Measurements from ENCODE around the gene HECTD4.
"Not testable (repeated sequence)": the region's sequence is repeated elsewhere in the genome, so short reads cannot be mapped to it uniquely, and the experiment has no call there.

The HECTD4 gene

DNA sequence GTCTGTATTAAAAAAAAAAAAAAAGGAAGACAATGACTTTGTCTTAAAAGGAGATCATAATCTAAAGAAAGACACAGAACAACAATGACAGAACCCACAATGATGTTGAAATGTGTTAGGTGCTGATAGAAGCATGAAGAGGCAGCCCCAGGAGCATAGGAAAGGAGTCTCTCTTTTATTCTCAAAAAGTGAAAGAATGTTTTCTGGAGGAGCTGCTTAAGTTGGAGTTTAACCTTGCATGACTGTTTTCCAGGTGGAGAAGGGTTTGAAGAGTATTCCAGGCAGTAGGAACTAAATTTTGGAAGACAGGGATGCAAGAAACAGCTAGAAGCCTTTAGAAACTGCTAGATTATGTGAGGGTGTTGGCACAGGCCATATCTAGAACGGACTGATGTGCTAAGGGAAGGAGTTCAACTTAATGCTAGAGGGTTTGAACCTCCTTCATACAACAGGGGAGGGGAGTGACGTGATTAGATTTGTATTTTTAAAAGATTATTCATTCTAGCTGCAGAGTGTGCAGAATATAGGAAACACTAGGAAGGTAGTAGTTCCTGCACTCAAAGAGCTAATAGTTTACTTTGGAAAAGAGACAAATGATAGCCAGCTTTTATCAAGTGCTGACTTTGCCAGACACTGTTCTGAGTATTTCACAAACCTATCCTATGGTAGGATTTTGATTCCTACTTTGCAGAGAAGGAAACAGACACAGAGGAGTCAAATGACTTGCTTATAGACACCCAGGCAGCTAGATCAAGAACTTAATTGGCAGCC is 31.8 kb upstream of the HECTD4 start:
- H3K4me1 Mint-ChIP-seq (ENCODE audit: low read depth) = peaks cover 11% of the 10 kb centered on the region
- intact Hi-C loops (cut with micrococcal nuclease) = no loop called here
- H3K27ac Mint-ChIP-seq = no peak overlapping the region
- H3K4me3 Mint-ChIP-seq = no peak overlapping the region
- H3K27me3 Mint-ChIP-seq = no peaks in the 10 kb centered on the region
- H3K9me3 Mint-ChIP-seq = no peaks in the 10 kb centered on the region
- peaks cover 12% of the 10 kb centered on the region for H3K36me3 Mint-ChIP-seq (ENCODE audit: low read depth)

GRCh38 chr12:112409906-112410244 is 27.6 kb upstream of the HECTD4 start:
- intact Hi-C loops (cut with micrococcal nuclease) = no loop called here
- Mint-ChIP-seq H3K36me3 (ENCODE audit: low read depth) (peaks cover 47% of the 10 kb centered on the region), H3K4me3 (no peak overlapping the region)

GRCh38 chr12:112409064-112409905 is 27.1 kb upstream of the HECTD4 start, which contains the start of gene RPL6:
Gene RPL6 (minus strand): TSS chr12:112409605. CDS start chr12:112408656, 949 bp downstream.
- Mint-ChIP-seq H3K9me3 (no peaks in the 10 kb centered on the region), H3K4me3 (peak within 1 kb of the TSS; percentile 99), H3K4me1 (ENCODE audit: low read depth) (peaks cover 31% of the 10 kb centered on the region), H3K36me3 (ENCODE audit: low read depth) (peaks cover 53% of the 10 kb centered on the region), H3K27me3 (no peaks in the 10 kb centered on the region), H3K27ac (peak within 1 kb of the TSS; percentile 98)
- intact Hi-C loops (cut with micrococcal nuclease) = no loop called here

More at GRCh38 chr12:112409906-112410244, 27.6 kb upstream of the HECTD4 start:
- Mint-ChIP-seq H3K9me3 (no peaks in the 10 kb centered on the region), H3K27ac (peak overlapping the region; percentile 98), H3K4me1 (ENCODE audit: low read depth) (peaks cover 31% of the 10 kb centered on the region), H3K27me3 (no peaks in the 10 kb centered on the region)

DNA sequence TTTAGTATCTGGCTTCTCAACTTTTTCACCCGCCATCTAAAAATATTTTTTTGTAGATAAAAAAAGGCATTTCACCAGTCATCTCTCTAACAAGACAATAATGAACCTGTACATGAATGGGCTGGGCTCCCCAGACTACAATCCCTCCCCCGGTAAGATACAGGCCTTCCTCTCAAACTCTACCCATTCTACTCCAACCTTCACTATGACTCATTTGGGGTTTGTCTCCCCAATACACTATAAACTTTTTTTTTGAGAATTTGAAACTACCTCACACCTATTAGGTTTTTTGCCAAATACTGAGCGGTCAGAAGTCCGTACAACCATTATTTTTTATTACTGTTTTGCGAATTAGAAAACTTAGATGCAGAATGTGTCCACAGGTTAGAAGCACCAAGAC is 26.4 kb upstream of the HECTD4 start:
- Mint-ChIP-seq H3K4me3 (peak overlapping the region; percentile 99), H3K9me3 (no peaks in the 10 kb centered on the region), H3K4me1 (ENCODE audit: low read depth) (peaks cover 31% of the 10 kb centered on the region), H3K27me3 (no peaks in the 10 kb centered on the region), H3K27ac (peak overlapping the region; percentile 98), H3K36me3 (ENCODE audit: low read depth) (peaks cover 56% of the 10 kb centered on the region)
- intact Hi-C loops (cut with micrococcal nuclease) = no loop called here

DNA sequence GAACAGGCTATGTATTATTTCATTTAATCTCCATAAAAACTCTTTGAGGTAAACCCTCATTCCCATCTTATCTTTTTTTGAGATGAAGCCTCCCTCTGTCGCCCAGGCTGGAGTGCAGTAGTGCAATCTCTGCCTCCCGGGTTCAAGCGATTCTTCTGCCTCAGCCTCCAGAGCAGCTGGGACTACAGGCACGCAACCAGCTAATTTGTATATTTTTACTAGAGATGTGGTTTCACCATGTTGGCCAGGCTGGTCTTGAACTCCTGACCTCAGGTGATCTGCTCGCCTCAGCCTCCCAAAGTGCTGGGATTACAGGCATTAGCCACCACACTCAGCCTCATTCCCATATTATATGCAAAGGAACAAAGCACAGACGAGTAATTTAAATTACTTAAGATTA is 25.5 kb upstream of the HECTD4 start:
- intact Hi-C loops (cut with micrococcal nuclease); H3K9me3 Mint-ChIP-seq; H3K27ac Mint-ChIP-seq; H3K27me3 Mint-ChIP-seq: not testable (repeated sequence)
- Mint-ChIP-seq H3K4me3 (peak overlapping the region; percentile 20), H3K36me3 (ENCODE audit: low read depth) (peaks cover 56% of the 10 kb centered on the region), H3K4me1 (ENCODE audit: low read depth) (peaks cover 31% of the 10 kb centered on the region)

DNA sequence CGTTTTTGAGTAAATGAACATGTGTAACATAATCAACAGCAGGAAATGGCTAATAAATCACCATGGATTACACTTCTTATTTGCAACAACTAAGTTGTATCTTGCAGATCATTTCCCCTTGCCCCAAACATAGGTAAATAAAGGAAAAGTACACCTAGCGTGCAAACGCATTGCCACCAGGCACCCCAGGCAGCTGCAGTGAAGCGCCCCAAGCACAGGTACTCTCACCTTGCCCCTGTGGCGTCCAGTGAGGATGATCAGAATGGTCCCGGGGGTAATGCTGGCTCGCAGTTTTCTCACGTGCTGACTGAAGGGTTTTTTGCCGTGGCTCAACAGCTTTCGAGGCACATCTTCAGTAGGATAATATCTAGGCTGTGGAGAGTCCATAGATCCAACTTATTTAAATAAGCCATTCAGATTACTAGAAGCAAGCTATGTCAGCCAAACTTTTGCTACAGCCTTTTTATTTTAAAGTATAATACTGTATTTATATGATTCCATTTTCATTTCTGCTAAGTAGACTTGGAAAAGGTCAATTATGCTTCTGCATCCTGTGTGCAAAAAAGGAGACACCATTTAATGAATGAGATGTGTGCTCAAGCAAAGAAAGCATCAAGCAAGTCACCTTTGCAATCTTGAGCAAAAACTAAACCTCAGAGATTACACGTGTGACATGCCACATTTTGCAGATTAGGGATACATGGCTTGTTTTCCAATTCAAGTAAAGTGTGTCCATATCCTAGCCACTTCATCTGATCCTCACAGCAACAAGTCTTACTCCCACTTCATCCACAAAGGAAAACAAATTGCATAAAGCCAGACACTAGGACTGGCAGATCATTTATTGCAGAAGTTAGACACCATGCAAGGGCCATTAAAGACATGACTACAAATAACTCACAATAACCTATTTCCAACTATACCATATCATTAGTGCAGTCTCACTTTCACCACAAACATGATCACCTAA is 24.6 kb upstream of the HECTD4 start:
- Mint-ChIP-seq H3K4me3 (no peak overlapping the region), H3K4me1 (ENCODE audit: low read depth) (peaks cover 31% of the 10 kb centered on the region), H3K9me3 (no peaks in the 10 kb centered on the region), H3K27me3 (no peaks in the 10 kb centered on the region), H3K27ac (no peak overlapping the region), H3K36me3 (ENCODE audit: low read depth) (peaks cover 56% of the 10 kb centered on the region)
- intact Hi-C loops (cut with micrococcal nuclease) = no loop called here

GRCh38 chr12:112401903-112402498 is 19.8 kb upstream of the HECTD4 start:
- H3K27ac Mint-ChIP-seq = no peak overlapping the region
- H3K27me3 Mint-ChIP-seq = no peaks in the 10 kb centered on the region
- H3K9me3 Mint-ChIP-seq = no peaks in the 10 kb centered on the region
- peaks cover 30% of the 10 kb centered on the region for H3K36me3 Mint-ChIP-seq (ENCODE audit: low read depth)
- intact Hi-C loops (cut with micrococcal nuclease) = no loop called here
- peaks cover 7% of the 10 kb centered on the region for H3K4me1 Mint-ChIP-seq (ENCODE audit: low read depth)
- H3K4me3 Mint-ChIP-seq = no peak overlapping the region

DNA sequence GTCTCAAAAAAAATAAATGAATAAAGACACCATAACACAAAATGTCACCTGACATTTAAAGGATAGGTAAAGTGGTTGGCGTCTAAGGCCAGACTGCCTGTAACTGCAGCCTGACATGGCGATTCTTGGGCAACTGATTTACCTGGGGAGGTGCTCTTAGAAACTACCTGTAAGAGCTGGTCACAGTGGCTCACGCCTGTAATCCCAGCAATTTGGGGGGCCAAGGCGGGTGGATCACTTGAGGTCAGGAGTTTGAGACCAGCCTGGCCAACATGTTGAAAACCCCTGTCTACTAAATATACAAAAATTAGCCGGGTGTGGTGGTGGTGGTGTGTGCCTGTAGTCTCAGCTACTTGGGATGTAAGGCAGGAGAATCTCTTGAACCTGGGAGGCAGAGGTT is 18.8 kb upstream of the HECTD4 start:
- no peaks in the 10 kb centered on the region for H3K9me3 Mint-ChIP-seq
- no peak overlapping the region for H3K27ac Mint-ChIP-seq
- intact Hi-C loops (cut with micrococcal nuclease) = no loop called here
- H3K27me3 Mint-ChIP-seq = peaks cover 3% of the 10 kb centered on the region
- peaks cover 6% of the 10 kb centered on the region for H3K4me1 Mint-ChIP-seq (ENCODE audit: low read depth)
- no peak overlapping the region for H3K4me3 Mint-ChIP-seq
- H3K36me3 Mint-ChIP-seq (ENCODE audit: low read depth) = peaks cover 21% of the 10 kb centered on the region

DNA sequence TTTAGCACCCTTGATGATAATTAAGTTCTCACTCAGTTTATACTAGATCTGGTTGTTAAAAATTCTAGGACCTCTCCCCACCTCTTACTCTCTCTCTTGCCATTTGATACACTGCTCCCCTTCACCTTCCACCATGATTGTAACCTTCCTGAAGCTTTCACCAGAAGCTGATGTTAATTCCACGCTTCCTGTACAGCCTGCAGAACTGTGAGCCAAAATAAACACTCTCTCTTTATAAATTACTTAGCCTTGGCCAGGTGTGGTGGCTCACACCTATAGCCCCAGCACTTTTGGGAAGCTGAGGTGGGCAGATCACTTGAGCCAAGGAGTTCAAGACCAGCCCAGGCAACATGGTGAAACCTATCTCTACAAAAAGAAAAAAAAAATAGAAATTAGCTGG is 11.1 kb upstream of the HECTD4 start:
- Mint-ChIP-seq H3K36me3 (ENCODE audit: low read depth) (no peaks in the 10 kb centered on the region), H3K27ac (no peak overlapping the region), H3K4me1 (ENCODE audit: low read depth) (no peaks in the 10 kb centered on the region), H3K4me3 (no peak overlapping the region), H3K27me3 (peaks cover 13% of the 10 kb centered on the region), H3K9me3 (no peaks in the 10 kb centered on the region)
- intact Hi-C loops (cut with micrococcal nuclease) = no loop called here

DNA sequence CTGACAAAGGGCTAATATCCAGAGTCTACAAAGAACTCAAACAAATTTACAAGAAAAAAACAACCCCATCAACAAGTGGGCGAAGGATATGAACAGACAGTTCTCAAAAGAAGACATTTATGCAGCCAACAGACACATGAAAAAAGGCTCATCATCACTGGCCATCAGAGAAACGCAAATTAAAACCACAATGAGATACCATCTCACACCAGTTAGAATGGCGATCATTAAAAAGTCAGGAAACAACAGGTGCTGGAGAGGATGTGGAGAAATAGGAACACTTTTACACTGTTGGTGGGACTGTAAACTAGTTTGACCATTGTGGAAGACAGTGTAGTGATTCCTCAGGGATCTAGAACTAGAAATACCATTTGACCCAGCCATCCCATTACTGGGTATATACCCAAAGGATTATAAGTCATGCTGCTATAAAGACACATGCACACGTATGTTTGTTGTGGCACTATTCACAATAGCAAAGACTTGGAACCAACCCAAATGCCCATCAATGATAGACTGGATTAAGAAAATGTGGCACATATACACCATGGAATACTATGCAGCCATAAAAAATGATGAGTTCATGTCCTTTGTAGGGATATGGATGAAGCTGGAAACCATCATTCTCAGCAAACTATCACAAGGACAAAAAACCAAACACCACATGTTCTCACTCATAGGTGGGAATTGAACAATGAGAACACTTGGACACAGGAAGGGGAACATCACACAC is 7.9 kb upstream of the HECTD4 start:
- Mint-ChIP-seq H3K27me3 (peaks cover 11% of the 10 kb centered on the region), H3K4me1 (ENCODE audit: low read depth) (peaks cover 14% of the 10 kb centered on the region)
- not testable (repeated sequence) for H3K4me3 Mint-ChIP-seq; H3K27ac Mint-ChIP-seq; H3K36me3 Mint-ChIP-seq (ENCODE audit: low read depth); H3K9me3 Mint-ChIP-seq
- intact Hi-C loops (cut with micrococcal nuclease) = loop anchor here (10.0 kb wide), 2 partner anchors 95 to 375 kb away; partner anchors contain the start of genes ERP29 and TMEM116

DNA sequence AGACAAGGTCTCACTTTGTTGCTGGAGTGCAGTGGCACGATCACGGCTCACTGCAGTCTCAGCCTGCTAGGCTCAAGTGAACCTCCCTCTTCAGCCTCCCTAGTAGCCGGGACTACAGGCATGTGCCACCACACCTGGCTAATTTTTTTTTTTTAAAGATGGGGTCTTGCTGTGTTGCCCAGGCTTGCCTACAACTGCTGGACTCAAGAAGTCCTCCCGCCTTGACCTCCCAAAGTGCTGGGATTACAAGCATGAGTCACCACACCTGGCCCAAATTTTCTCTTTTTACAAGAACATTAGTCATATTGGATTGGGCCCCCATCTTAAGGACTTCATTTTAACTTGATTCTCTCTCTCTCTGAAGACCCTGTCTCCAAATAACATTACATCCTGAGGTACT is 7.0 kb upstream of the HECTD4 start:
- H3K4me1 Mint-ChIP-seq (ENCODE audit: low read depth) = peaks cover 16% of the 10 kb centered on the region
- peaks cover 11% of the 10 kb centered on the region for H3K27me3 Mint-ChIP-seq
- H3K9me3 Mint-ChIP-seq = no peaks in the 10 kb centered on the region
- no peaks in the 10 kb centered on the region for H3K36me3 Mint-ChIP-seq (ENCODE audit: low read depth)
- no peak overlapping the region for H3K4me3 Mint-ChIP-seq
- H3K27ac Mint-ChIP-seq = no peak overlapping the region
- intact Hi-C loops (cut with micrococcal nuclease) = loop anchor here (10.0 kb wide), 2 partner anchors 94 to 374 kb away; partner anchors contain the start of genes ERP29 and TMEM116

DNA sequence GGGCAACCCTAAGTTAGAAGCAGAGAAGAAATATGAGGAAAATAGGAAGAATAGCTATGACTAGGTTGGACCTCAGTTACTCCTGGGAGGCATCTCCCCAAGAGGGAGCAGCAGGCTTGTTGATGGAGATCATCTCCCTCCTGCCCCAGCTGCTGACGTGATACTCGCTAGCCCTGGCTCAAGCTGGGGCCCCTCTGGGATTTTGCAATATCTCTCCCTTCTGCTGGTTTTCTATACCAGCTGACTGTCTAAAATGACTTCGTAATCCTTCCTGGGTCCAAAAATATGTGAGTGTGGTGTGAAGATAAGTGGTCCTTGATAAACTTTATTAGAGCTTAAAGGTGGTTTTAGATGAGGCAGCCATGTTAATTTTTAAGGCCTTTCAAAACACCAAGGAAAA is 4.5 kb upstream of the HECTD4 start:
- intact Hi-C loops (cut with micrococcal nuclease) = loop anchor here (1.0 to 10.0 kb wide), 3 partner anchors 92 to 372 kb away; partner anchors contain the start of genes ERP29 and TMEM116
- Mint-ChIP-seq H3K36me3 (ENCODE audit: low read depth) (peaks cover 6% of the 10 kb centered on the region), H3K9me3 (no peaks in the 10 kb centered on the region), H3K4me3 (no peak overlapping the region), H3K27me3 (peaks cover 11% of the 10 kb centered on the region), H3K27ac (no peak overlapping the region), H3K4me1 (ENCODE audit: low read depth) (peaks cover 27% of the 10 kb centered on the region)

All from dendritic cell treated with granulocyte-macrophage colony-stimulating factor and Interleukin-4, amounts not matched to agents 40 ng/mL and 50 ng/mL, for 4 days (primary cell).